ENCODE measurements around the gene BLCAP.

The BLCAP gene

GRCh38 chr20:37529214-37529967 lies 1.7 kb upstream of the BLCAP start:
- DNase-seq: no peak

GRCh38 chr20:37528446-37529213 lies 954 bp upstream of the BLCAP start:
- no peak for DNase-seq

DNA sequence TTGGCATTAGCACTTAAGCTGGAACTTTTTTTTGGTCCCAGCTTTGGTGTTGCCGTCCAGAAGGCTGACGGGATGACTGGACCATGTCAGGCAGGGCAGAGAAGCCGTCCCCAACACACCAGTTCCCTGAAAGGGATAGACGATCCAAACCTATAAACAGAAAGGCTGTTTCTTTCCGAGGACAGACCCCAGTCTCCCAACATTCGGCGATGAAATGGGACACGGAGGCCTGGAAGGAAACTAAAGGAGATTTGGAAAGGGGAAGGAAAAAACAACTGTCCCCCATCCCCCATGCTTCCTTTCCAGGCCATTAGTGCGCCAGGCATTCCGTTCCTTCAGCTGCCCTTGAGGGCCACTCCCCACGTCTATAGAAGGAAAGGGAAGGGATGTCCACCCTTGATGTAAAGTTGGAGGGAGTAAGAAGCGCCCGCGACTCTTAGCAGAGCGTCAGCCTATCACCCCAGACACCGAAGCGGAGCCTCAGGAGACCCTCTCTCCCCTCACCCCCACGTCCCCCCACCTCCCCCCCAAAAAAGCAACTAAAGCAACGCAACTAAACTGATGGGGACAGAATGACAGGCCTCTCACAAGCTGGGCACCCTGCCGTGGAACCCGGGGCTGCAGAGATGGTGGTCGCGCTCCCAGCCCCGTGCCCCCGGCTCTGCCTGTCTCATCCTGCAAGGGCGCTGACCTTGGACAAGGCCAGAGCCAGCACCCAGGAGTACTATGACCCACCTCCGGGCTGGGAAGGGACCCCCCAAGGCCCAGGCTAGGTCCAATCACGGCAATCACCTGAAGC lies 638 bp downstream of the BLCAP start:
- no peak for DNase-seq

- no peak for DNase-seq
Observed at GRCh38 chr20:37526238-37526838, 1.3 kb downstream of the BLCAP start.

GRCh38 chr20:37525810-37526209 lies 1.9 kb downstream of the BLCAP start:
- no peak for DNase-seq

- DNase-seq: no peak
Observed at GRCh38 chr20:37524859-37525708, 2.6 kb downstream of the BLCAP start.

GRCh38 chr20:37523911-37524700 lies 3.6 kb downstream of the BLCAP start:
- DNase-seq: no peak

GRCh38 chr20:37523012-37523391 lies 4.7 kb downstream of the BLCAP start:
- DNase-seq: no peak

- DNase-seq: peak in 1 of 2 experiments; percentile 17
Observed at GRCh38 chr20:37522260-37523011, 5.2 kb downstream of the BLCAP start.

DNA sequence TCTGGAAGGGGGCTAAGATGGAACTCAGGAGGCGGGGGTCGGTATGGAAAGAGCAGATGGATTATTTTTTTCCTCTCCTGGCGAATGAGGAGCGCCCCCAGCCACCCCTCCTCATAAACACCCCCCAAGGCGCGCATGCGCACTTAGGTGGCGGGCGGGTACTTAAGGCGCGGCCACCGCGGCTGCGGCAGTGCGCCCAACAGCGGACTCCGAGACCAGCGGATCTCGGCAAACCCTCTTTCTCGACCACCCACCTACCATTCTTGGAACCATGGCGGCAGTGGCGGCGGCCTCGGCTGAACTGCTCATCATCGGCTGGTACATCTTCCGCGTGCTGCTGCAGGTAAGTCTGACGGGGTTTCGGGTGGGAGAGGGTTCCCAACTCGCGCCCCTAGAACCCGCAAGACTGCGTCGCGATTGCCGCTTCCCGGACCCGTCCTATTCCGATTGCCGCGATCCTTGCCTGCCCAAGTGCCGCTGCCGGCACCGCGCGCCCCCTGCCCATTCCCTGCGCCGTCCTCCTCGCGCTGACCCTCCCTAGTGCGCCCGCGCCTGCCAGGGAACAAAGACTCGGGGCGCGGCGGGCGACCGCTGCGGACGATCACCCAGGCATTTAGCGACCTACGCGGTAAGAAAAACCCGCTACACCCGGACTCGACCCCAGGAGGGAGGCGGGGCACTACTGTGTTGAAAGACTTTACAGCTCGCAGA lies 6.5 kb downstream of the BLCAP start, which contains the start of gene NNAT:
Gene NNAT (plus strand): TSS at position 190 of the 711 bp plus-strand sequence. CDS start 82 bp downstream, at position 272.
- no peak for DNase-seq

DNA sequence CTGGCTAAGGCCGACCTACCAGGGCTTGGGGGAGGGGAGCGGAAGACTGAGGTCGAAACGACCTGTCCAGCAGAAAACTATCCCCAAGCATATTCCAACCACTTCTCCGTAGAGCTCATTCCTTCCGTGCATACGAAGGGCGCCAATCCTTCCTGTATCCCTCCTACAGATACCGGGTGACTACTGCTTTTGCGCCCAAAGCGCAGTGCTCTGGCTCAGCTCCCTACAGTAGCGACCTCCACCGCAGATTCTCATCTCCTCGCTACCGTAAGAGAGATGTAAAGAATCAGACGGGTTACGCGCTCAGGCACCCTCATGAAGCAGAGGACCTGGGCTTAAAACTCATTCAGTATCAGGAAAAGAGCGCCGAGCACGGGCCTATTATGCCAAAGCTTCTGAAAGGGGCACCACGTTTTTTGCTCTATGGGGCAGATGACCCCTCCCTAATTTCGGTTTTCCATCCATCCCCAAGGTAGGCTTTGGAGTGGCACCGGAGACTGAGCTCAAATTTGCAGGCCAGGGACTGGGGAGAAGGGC lies 7.2 kb downstream of the BLCAP start:
- no peak for DNase-seq

DNA sequence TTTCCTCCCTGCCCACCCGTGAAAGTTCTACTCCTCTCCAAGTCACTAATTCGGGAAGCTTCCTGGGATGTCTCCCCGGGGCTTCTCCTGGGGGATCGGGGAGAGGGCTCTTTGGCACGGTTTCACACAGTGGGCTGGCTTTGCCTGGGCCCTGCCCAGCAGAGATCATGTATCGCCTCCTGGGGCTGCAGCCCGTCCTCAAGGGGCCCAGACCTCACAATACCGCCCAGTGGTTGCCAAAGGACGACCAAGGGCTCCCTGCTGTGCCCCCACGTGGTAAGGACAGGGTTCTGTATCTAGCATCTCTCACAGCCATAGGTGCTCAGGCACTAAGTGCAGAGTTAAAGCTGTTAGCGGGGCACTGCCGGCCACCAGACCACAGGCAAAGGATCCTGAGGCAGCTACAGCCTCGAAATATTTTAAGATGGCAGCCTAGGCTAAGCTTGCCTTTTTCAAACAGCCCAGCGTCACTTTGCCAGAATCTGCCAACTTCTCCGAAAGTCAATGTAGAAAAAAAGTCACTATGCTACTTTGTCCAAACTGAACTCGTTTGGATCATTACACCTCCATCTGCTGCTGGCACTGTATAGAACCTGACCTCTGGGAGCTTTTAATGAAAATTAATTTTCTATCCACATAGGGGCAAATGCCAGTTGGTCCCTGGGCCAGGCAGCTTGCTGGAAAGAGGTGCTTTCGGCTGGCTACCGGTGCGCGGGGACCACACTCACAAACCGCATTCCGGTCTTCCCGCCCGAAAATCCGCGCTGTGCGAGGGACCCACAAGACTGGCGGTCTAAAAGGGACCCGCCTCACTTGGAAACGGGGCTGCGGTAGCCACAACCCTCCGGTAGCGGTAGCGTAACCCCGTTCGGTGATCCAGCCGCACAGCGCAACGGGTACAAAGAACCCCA lies 7.9 kb downstream of the BLCAP start:
- DNase-seq: no peak

GRCh38 chr20:37518606-37519507 lies 8.8 kb downstream of the BLCAP start:
- no peak for DNase-seq

- DNase-seq: no peak
Observed at GRCh38 chr20:37518059-37518458, 9.6 kb downstream of the BLCAP start.

DNA sequence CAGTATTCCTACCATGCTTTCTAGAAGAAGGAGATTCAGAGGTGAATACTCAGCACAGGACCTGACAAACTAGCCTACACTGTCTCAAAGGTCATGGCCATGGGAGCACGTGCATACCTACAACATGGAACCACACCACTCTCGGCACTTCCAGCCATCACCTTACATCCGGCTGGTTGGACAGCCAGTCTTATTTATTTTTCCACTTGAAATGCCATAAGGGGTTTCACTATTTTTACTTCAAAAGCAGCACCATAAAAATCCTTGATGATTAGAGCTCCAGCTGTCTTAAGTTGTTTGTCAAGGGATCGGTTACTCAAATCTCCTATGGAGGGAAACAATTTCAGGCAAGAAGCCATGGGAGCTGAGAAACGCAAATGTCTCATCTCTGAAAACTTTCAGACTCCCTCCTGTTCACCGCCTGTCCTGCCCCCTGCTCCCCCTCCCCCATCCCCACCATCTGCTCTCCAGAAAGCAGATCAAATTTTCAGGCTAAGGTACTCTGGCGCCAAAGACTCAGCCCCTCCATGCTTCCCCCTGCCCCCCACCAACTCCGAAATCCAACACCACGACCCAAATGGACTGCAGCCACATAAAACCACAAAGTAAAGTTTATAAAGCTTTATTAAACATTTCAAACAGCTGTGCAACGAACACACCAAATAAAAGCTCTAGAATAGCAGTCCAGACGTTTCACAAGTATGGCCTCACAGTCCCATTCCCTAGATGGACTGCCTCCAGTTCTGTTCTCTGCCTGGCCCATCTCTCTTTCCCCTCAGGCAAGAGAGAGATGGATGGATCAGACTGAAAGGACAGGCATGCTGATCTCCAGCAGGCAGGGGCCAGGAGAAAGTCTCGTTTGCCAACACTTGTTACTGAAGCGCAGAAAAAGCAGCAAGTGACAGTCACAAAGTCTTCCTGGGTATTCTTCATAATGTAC lies 10.6 kb downstream of the BLCAP start:
- DNase-seq: no peak

GRCh38 chr20:37515876-37516275 lies 11.8 kb downstream of the BLCAP start:
- no peak for DNase-seq

Data from cerebellar nuclear complex (tissue), 1 donor.